AG04450 (cell line): ENCODE data around the gene GALR2. TPM values are rescaled to one million over a fixed set of nuclear protein-coding genes. Genes with fewer than 3 reads are reported as not detected.

Experiments used
- CTCF ChIA-PET: fragments of 300-600, 350-600 bp; formaldehyde crosslinking; extraction: SDS; loops from one replicate; lab custom pipeline; 2022; ENCODE audit warnings: antibody characterized with exemption, inconsistent platforms; lab: Charles Lee
- POLR2A ChIA-PET: fragments of 350-600 bp; formaldehyde crosslinking; extraction: SDS; loops from one replicate; lab custom pipeline; 2021; ENCODE audit warnings: antibody characterized with exemption, inconsistent platforms; lab: Yijun Ruan, JAX
- DNase-seq: peaks from one replicate; pipeline ENCODE4 v3.0.0-alpha.2; 2011; ENCODE audit warnings: low read depth, low spot score
- H3K27ac ChIP-seq: one replicate; pipeline ENCODE4 v1.5.1; 2012; ENCODE audit warnings: low read depth, low read length, control low read depth
- H3K27me3 ChIP-seq: one replicate; pipeline ENCODE4 v1.6.0; 2012; ENCODE audit warnings: low read length; ENCODE audit not compliant: control insufficient read depth, insufficient read depth
- H3K4me3 ChIP-seq: 2 replicates; pipeline ENCODE4 v1.5.1; 2011; ENCODE audit warnings: mild to moderate bottlenecking, low read depth, low read length, control low read depth
- H3K9me3 ChIP-seq: 2 replicates; pipeline ENCODE4 v1.5.1; 2012; ENCODE audit warnings: low read length; ENCODE audit not compliant: control insufficient read depth, insufficient read depth
- polyA plus RNA-seq: library from polyadenylated mRNA; depleted of rRNA; stranded (reverse); fragments of >200 nt; gene quantifications from 2 replicates; pipeline ENCODE4 v1.2.3, GENCODE V29; 2011
- TF ChIP-seq, protein P1 (sequence below): IDR thresholded peaks from 2 replicates; pipeline ENCODE4 v1.5.1; 2011; ENCODE audit warnings: low read depth, low read length, control low read depth, inconsistent platforms

GALR2 gene
- polyA plus RNA-seq, 1 experiment = not detected

- H3K9me3 ChIP-seq = no peaks in the 10 kb centered on the region
- no peak for DNase-seq
- ChIA-PET CTCF (interaction anchor here (0.6 to 0.7 kb wide), 2 partner anchors 247 to 419 kb away, joined by 3 to 9 read pairs; partner anchors contain the start of gene UNC13D), POLR2A (no interaction called here)
- H3K27ac ChIP-seq = no peak overlapping the region
- no peak overlapping the region for H3K4me3 ChIP-seq
- H3K27me3 ChIP-seq = no peaks in the 10 kb centered on the region
- TF ChIP-seq, protein P1, sequence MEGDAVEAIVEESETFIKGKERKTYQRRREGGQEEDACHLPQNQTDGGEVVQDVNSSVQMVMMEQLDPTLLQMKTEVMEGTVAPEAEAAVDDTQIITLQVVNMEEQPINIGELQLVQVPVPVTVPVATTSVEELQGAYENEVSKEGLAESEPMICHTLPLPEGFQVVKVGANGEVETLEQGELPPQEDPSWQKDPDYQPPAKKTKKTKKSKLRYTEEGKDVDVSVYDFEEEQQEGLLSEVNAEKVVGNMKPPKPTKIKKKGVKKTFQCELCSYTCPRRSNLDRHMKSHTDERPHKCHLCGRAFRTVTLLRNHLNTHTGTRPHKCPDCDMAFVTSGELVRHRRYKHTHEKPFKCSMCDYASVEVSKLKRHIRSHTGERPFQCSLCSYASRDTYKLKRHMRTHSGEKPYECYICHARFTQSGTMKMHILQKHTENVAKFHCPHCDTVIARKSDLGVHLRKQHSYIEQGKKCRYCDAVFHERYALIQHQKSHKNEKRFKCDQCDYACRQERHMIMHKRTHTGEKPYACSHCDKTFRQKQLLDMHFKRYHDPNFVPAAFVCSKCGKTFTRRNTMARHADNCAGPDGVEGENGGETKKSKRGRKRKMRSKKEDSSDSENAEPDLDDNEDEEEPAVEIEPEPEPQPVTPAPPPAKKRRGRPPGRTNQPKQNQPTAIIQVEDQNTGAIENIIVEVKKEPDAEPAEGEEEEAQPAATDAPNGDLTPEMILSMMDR = no peak
Measured at GRCh38 chr17:76091526-76092286, 17.1 kb downstream of the GALR2 start.

DNA sequence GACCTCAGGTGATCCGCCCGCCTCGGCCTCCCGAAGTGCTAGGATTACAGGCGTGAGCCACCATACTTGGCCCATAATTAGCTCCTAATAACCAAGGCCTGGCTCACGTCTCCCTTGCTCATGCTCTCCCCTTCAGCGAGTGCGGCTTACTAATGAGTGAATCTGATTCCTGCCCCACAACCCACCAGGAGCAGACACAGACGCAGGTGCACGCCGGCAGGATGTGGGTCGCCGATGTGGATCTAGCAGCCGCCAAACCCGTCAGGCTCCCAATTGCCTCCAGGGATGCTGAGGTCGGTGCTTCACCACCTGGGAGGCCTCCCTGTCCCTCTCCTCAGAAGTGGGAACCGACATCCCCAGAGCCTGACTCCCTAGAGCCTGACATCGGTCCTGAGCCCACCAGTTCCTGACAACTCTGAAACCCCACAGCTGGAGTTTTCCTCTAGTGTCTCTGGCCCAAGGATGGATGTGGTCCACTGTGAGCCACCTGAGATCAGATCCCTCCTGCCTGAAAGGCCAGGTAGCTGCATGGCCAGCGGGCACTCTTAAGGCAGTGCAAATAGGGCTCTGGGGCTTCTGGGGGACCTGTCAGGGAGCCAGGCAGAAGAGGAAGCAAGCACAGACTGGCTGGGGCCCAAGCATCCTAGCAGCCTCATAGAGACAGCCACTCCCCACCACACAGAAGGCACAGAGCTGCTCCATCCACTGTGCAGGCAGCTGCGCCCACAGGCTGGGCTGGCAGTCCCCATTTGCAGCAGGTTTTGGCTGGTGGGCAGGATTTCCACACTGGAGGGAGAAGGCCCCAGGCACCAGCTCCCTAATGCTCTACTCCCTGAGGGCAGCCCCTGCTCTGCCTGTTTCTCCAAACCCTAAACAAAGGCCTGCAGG lies 18.2 kb downstream of the GALR2 start:
- TF ChIP-seq, protein P1 = no peak
- Histone ChIP-seq H3K27me3 (no peaks in the 10 kb centered on the region), H3K9me3 (no peaks in the 10 kb centered on the region), H3K27ac (no peak overlapping the region), H3K4me3 (no peak overlapping the region)
- ChIA-PET CTCF (interaction anchor here (0.7 kb wide), 1 partner anchor 418 kb away, joined by 9 read pairs; no protein-coding TSS in a partner anchor), POLR2A (interaction anchor here (0.5 kb wide), 1 partner anchor 228 kb away, joined by 9 read pairs; no protein-coding TSS in a partner anchor)
- no peak for DNase-seq

DNA sequence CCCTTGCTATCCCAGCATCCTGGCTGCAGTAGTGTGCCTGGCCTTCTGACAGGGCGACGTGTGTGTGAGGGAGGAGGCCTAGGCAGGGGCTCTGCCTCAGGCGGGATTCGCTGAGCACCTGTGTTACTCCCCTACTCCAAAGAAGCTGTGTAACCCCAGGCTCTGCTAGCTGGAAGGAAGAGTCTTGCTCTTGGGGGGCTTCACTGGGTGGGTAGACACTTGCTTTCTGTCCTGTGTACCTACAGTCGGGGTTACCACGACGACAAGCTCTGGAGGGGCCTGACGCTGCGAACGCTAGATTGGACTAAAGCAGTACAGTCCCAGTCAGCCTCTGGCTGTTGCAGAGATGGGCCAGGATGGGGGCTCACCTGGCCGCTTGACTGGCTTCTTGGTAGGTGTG lies 19.5 kb downstream of the GALR2 start:
- POLR2A ChIA-PET = interaction anchor here (1.2 kb wide), 1 partner anchor 58 kb away, joined by 3 read pairs; no protein-coding TSS in a partner anchor

DNA sequence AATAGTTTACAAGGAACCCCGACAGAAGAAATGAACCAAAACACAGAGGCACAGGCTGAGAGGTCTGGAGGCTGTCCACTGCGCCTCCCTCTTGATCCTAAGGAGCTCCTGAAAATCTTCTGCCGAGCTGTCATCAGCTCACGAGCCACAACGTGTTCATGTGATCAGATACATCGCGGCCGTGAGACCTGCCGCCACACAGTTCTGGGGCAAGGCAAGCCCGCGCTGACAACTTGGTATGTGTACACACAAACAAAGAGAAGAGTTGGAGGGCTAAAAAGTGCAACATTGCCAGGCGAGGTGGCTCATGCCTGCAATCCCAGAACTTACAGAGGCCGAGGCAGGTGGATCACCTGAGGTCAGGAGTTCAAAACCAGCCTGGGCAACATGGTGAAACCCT lies 21.4 kb downstream of the GALR2 start:
- POLR2A ChIA-PET = interaction anchor here (0.7 kb wide), 1 partner anchor 42 kb away, joined by 4 read pairs; no protein-coding TSS in a partner anchor
- CTCF ChIA-PET = interaction anchor here (1.0 to 2.4 kb wide), 3 partner anchors 86 to 204 kb away, joined by 3 to 8 read pairs (median 4); no protein-coding TSS in a partner anchor
- no peak for DNase-seq
- Histone ChIP-seq H3K4me3 (no peak overlapping the region), H3K9me3 (no peaks in the 10 kb centered on the region), H3K27me3 (no peaks in the 10 kb centered on the region), H3K27ac (no peak overlapping the region)
- TF ChIP-seq, protein P1 = no peak

More for the DNA sequence above, 19.5 kb downstream of the GALR2 start:
- no peaks in the 10 kb centered on the region for H3K27me3 ChIP-seq
- H3K4me3 ChIP-seq = no peak overlapping the region
- TF ChIP-seq, protein P1 = no peak
- H3K27ac ChIP-seq = no peak overlapping the region
- H3K9me3 ChIP-seq = no peaks in the 10 kb centered on the region
- CTCF ChIA-PET = no interaction called here
- no peak for DNase-seq
